ENCODE data around the gene DIP2C.

DNA sequence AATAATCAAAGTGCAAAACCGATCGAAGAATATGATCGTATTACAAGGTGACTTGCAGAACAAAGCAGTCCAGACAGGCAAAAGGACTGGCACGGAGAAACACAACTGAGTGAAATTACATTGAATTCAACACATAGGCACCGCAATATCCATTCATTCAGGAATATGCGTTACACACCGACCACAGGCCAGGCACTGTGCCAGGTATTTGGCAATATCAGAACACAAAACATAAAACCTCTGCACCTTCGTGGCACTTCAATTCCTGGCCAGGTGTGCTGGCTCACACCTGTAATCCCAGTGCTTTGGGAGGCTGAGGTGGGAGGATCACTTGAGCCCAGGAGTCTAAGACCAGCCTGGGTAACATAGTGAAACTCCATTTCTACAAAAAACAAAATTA, 187.9 kb downstream of the DIP2C start:
- TF ChIP-seq POLR2AphosphoS5 (IDR thresholded peaks at IDR 0.05): no peak
- TF ChIP-seq, protein P1, sequence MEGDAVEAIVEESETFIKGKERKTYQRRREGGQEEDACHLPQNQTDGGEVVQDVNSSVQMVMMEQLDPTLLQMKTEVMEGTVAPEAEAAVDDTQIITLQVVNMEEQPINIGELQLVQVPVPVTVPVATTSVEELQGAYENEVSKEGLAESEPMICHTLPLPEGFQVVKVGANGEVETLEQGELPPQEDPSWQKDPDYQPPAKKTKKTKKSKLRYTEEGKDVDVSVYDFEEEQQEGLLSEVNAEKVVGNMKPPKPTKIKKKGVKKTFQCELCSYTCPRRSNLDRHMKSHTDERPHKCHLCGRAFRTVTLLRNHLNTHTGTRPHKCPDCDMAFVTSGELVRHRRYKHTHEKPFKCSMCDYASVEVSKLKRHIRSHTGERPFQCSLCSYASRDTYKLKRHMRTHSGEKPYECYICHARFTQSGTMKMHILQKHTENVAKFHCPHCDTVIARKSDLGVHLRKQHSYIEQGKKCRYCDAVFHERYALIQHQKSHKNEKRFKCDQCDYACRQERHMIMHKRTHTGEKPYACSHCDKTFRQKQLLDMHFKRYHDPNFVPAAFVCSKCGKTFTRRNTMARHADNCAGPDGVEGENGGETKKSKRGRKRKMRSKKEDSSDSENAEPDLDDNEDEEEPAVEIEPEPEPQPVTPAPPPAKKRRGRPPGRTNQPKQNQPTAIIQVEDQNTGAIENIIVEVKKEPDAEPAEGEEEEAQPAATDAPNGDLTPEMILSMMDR (IDR thresholded peaks at IDR 0.05): no peak
- no peak for TF ChIP-seq POLR2A (IDR thresholded peaks at IDR 0.05)
- TF ChIP-seq EP300 (IDR thresholded peaks at IDR 0.05): no peak

Measured in stomach (tissue), 4 donors.